ENCODE results near the gene NGEF.

DNA sequence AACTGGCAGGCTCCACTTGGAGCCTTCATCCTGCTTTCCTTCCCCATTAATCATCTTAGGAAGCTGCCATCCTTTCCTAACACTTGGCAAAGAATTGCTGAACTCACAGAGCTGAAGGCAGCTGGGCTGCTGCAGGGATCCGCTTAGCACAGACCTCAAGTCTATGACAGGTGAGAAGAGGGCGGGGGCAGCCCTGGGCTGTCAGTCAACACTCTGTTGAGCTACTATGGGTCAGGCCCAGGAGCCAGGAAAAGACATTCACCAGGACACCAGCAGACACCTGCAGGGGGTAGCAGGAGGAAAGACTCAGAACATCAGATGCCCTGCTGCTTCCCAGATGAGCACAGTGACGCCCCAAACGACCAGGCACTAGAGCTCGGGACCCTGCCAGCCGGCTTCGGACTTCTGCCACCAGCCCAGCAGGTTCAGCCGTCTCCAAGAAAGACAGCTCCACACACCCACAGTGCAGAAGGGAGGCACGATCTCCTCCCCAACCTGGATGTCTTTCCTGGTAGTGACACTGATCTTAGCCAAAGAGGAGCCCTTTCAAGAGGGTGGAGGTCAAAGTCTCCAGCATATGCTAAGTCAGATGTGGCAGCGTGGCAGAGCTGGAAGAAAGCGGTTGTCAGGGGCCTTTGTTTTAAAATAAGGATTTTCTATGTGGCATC lies 87.8 kb downstream of the NGEF start:
- no peak for TF ChIP-seq ATF3 (IDR thresholded peaks at IDR 0.05; ENCODE audit: borderline replicate concordance, extremely low read depth, low read depth, low read length)
- no peak for TF ChIP-seq EP300 (IDR thresholded peaks at IDR 0.05; ENCODE audit: borderline replicate concordance in 1 of 2, control insufficient read depth in 1 of 2, low read depth in 2 of 2, low read length in 2 of 2)
